Measurements from ENCODE around the gene SPDL1.
A peak's percentile ranks its signal among the peaks of the same experiment; 100 is the strongest.

Gene SPDL1

DNA sequence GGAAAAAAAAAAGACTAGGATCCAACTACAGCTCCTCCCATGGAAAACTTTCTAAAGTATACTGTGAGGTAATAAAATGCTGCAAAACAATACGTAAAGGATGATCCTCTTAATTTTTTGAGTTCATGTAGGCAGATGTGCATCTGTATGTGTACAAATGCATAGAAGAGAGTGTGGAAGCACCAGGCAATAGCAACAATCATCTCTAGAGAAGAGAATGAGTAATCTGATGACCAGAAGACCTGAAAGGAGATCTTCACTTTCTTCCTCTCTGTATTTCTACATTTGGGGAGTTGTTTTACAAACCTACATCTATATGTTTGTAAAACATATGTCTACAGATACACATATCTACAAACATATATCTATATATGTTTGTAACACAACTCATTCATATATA, 29.3 kb upstream of the SPDL1 start:
- no peak for DNase-seq (ENCODE audit: low spot score in 2 of 2)
- Mint-ChIP-seq H3K27me3 (peaks cover 22% of the 10 kb centered on the region), H3K4me1 (no peaks in the 10 kb centered on the region), H3K4me3 (no peak overlapping the region), H3K36me3 (no peaks in the 10 kb centered on the region), H3K9me3 (peaks cover 14% of the 10 kb centered on the region), H3K27ac (no peak overlapping the region)
- no peak for ATAC-seq (ENCODE audit: low read depth)

DNA sequence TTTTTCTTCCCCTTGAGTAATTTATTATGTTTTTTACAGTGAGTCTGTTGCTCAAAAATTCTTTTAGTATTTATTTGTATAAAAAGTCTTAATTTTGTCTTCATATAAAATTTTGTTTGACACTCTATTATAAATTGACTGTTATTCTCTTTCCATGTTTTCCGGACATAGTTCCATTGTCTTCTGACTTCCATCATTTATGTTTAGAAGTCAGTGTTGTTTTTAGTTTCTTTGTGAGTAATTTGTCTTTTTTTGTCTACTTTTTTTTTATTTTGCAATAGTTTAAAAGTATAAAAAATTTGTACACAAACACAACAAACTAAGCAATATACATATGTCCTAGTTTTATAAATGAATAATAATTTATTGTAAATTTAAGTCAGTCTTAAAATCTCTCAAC, 25.7 kb upstream of the SPDL1 start:
- DNase-seq (ENCODE audit: low spot score in 2 of 2) (no peak), ATAC-seq (ENCODE audit: low read depth) (no peak)
- Mint-ChIP-seq H3K36me3 (no peaks in the 10 kb centered on the region), H3K4me3 (no peak overlapping the region), H3K4me1 (no peaks in the 10 kb centered on the region), H3K27ac (no peak overlapping the region), H3K27me3 (peaks cover 17% of the 10 kb centered on the region), H3K9me3 (peaks cover 13% of the 10 kb centered on the region)

DNA sequence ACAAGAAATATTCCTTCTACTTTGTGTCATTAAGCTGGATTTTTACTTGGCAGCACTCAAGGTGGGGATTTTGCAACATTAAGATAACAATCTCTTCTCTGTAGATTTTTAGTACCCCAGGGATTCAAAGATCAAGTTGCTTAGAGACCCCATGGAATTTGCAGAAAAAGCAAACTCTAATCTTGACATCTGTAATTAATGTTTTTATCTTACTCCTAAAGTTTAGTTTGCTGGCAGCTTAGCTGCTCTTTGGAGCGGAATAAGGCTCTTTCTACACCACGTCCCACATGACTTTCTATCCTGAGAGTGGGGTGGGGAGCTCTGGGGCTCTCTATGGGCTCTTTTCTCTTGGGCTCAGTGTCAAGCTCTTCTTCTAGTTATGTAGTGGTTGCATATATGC, 21.7 kb upstream of the SPDL1 start:
- Mint-ChIP-seq H3K9me3 (peaks cover 11% of the 10 kb centered on the region), H3K27me3 (peaks cover 21% of the 10 kb centered on the region), H3K27ac (no peak overlapping the region), H3K4me3 (no peak overlapping the region), H3K4me1 (peaks cover 2% of the 10 kb centered on the region), H3K36me3 (no peaks in the 10 kb centered on the region)
- no peak for DNase-seq (ENCODE audit: low spot score in 2 of 2)
- ATAC-seq (ENCODE audit: low read depth) = no peak

DNA sequence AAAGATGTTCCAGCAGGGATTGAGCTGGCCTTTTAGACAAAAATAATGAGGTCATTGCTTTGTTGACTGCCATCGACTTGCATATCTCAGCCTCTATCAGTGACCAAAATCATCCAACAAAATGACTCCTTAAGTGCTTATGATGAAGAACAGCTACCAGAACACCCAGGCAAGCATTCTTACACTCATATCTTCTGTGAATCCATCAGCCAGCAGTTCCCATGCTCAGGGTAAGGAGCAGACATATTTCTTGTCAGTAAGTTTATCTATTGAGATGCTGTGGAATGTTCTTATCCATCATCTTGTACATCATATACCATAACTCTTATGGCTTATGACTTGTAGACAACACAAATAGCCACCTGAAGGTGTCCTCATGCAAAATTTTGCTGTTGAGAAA, 20.2 kb upstream of the SPDL1 start:
- Mint-ChIP-seq H3K9me3 (peaks cover 6% of the 10 kb centered on the region), H3K4me1 (peaks cover 2% of the 10 kb centered on the region), H3K27me3 (peaks cover 23% of the 10 kb centered on the region), H3K27ac (no peak overlapping the region), H3K36me3 (peaks cover 3% of the 10 kb centered on the region), H3K4me3 (no peak overlapping the region)
- no peak for DNase-seq (ENCODE audit: low spot score in 2 of 2)
- no peak for ATAC-seq (ENCODE audit: low read depth)

DNA sequence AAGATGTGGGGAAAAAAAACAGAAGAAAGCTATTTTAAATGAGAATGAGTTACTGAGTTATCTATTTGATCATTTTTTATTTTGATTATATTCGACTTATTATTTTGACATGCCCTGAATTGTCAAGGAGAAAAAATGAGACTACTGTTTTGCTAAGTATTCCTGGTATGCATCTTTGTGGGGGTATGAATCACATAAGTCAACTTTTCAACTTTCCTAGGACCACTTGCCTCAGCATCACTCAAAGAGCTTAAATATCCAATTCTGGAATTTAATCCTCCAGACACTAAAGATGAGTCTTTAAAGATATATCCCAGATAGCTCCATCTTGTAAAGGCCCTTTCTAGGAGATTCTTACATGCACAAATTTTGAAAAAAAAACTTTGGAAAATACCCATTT, 17.4 kb upstream of the SPDL1 start:
- H3K27me3 Mint-ChIP-seq = peaks cover 18% of the 10 kb centered on the region
- ATAC-seq (ENCODE audit: low read depth) = no peak
- H3K4me1 Mint-ChIP-seq = peaks cover 2% of the 10 kb centered on the region

DNA sequence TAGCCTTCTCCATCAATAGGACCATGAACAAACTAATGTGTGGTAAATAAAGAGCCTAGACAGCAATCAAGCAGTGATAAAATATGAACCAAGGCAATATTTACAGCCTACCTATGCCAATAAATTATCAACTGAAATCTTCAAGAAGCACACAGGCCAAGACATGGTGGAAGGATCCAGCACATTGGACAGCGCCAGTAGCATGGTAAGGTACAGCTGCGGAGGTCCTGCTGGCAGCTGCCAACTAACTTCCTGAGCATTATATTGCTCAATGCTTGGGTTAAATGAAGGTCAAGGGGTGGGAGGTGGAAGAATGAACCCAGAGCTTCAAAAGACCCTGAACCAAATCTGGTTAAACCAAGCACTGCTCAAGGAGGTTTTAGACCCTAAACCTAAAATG, 16.5 kb upstream of the SPDL1 start:
- peaks cover 2% of the 10 kb centered on the region for H3K9me3 Mint-ChIP-seq
- peaks cover 2% of the 10 kb centered on the region for H3K4me1 Mint-ChIP-seq
- ATAC-seq (ENCODE audit: low read depth) = no peak
- no peak for DNase-seq (ENCODE audit: low spot score in 2 of 2)
- H3K27me3 Mint-ChIP-seq = peaks cover 18% of the 10 kb centered on the region
- no peak overlapping the region for H3K27ac Mint-ChIP-seq
- no peak overlapping the region for H3K4me3 Mint-ChIP-seq
- peaks cover 3% of the 10 kb centered on the region for H3K36me3 Mint-ChIP-seq

More for the DNA sequence above, 17.4 kb upstream of the SPDL1 start:
- Mint-ChIP-seq H3K36me3 (peaks cover 3% of the 10 kb centered on the region), H3K27ac (no peak overlapping the region), H3K9me3 (peaks cover 2% of the 10 kb centered on the region), H3K4me3 (no peak overlapping the region)
- DNase-seq (ENCODE audit: low spot score in 2 of 2) = no peak

DNA sequence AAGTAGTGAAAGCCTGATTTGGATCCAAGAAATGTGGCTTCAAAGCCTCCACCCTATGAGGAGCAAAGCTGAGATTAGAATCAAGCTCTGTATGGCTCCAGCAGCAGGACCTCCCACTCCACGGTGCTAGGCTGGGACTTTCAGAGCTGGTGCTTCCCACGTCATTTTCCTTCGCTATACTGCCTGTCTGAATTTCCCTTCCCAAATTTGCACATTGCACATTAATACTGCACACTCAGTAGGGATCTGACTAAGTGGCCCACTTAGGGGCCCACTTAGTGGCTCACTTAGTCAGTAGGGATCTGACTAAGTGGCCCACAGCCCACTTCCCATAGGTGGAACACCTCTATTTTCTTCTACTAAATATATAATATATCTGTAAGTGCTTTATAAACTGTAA, 14.1 kb upstream of the SPDL1 start:
- DNase-seq (ENCODE audit: low spot score in 2 of 2) (no peak), ATAC-seq (ENCODE audit: low read depth) (no peak)
- peaks cover 2% of the 10 kb centered on the region for H3K4me1 Mint-ChIP-seq
- H3K4me3 Mint-ChIP-seq = no peak overlapping the region
- no peak overlapping the region for H3K27ac Mint-ChIP-seq
- H3K36me3 Mint-ChIP-seq = peaks cover 3% of the 10 kb centered on the region
- H3K9me3 Mint-ChIP-seq = peaks cover 2% of the 10 kb centered on the region
- peaks cover 14% of the 10 kb centered on the region for H3K27me3 Mint-ChIP-seq

DNA sequence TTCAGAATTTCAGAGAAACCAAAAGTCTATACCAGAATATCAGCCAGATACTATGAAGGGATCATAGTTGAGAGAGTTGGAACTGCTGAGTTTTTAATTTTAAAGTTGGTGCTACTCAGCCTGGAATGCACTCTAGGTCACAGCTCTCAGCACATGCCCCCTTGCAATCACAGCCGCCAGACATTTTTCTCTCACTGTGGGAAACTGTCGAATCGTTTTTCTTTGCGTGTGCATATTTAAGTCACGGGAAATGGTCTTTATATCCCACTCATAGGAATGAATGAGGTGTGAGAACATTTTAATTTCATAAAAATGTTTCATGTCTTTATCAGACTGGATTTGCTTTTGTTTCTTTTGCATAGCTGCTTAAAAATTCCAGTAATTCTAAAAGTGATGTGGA, 12.2 kb upstream of the SPDL1 start:
- H3K27ac Mint-ChIP-seq = no peak overlapping the region
- H3K36me3 Mint-ChIP-seq = peaks cover 3% of the 10 kb centered on the region
- ATAC-seq (ENCODE audit: low read depth) (no peak), DNase-seq (ENCODE audit: low spot score in 2 of 2) (no peak)
- no peak overlapping the region for H3K4me3 Mint-ChIP-seq
- no peaks in the 10 kb centered on the region for H3K4me1 Mint-ChIP-seq
- peaks cover 2% of the 10 kb centered on the region for H3K9me3 Mint-ChIP-seq
- peaks cover 15% of the 10 kb centered on the region for H3K27me3 Mint-ChIP-seq

DNA sequence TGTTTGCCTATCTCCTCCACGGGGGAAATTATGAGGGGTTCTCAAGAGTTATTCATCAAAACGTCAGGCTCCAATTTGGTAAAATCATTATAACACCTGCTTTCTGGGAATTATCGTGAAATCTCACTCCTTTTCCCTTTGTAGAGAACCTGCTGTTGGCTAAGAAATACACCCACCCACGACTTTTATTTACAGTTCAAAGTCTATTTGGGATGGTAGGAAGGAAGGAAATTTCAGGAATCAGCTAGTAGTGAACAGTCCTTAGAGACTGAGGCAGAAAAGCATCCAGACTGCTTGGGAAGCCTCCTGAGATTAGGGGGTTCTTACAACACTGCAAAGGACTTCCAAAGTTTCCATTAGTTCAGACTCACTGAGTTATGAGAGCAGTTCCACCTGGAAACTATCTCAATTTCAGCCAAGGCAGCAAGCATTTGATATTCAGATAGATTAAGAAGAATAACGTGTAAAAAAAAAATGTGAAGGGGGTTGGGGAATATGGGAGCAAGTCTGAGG, 9.4 kb upstream of the SPDL1 start:
- H3K27me3 Mint-ChIP-seq = peaks cover 14% of the 10 kb centered on the region

DNA sequence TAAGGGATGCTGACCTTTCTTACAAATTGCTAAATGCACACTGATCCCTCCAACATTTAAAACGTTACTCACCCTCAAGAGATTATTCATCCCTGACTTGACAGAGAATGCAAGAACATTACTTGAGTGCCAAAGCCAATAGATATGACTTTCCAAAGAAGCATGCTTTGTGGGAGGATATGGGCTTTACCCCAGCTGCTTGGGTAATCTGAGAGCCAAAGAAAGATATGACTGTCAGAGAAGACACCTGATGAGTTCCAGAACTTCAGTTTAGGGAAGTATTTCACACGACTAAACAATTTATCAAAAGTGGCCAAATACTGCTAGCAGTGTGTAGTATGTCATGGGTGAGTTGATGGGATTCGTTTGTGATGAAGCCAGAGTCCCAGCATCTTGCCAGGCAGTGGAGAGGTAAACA, 7.4 kb upstream of the SPDL1 start:
- Mint-ChIP-seq H3K4me3 (no peak overlapping the region), H3K36me3 (no peaks in the 10 kb centered on the region), H3K9me3 (no peaks in the 10 kb centered on the region), H3K4me1 (no peaks in the 10 kb centered on the region), H3K27ac (no peak overlapping the region), H3K27me3 (peaks cover 8% of the 10 kb centered on the region)
- DNase-seq (ENCODE audit: low spot score in 2 of 2) (no peak), ATAC-seq (ENCODE audit: low read depth) (no peak)

More for the DNA sequence above, 9.4 kb upstream of the SPDL1 start:
- ATAC-seq (ENCODE audit: low read depth) (no peak), DNase-seq (ENCODE audit: low spot score in 2 of 2) (no peak)
- H3K9me3 Mint-ChIP-seq = no peaks in the 10 kb centered on the region
- no peak overlapping the region for H3K4me3 Mint-ChIP-seq
- H3K27ac Mint-ChIP-seq = no peak overlapping the region
- no peaks in the 10 kb centered on the region for H3K4me1 Mint-ChIP-seq
- H3K36me3 Mint-ChIP-seq = no peaks in the 10 kb centered on the region

DNA sequence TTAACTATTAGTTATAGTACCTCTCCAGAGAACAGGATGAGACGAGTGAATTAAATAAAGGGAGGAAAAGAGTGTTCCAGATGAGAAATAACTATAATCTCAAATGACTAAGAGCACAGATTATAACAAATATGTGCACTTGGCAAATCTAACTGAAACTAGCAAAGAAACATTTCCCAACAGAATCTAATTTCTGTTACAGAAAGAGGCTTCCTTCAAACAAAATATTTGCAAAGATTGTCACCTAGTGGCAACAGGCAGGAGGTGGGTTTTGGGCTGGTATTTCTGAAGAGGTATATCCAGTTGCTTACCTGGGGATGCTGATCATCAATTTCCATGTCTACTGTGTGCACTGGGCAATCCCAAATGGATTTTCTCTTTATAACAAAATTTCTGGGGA, 5.6 kb upstream of the SPDL1 start:
- Mint-ChIP-seq H3K27me3 (peaks cover 8% of the 10 kb centered on the region), H3K4me3 (no peak overlapping the region), H3K4me1 (peaks cover 6% of the 10 kb centered on the region), H3K9me3 (no peaks in the 10 kb centered on the region), H3K36me3 (no peaks in the 10 kb centered on the region), H3K27ac (no peak overlapping the region)
- DNase-seq (ENCODE audit: low spot score in 2 of 2) = no peak
- ATAC-seq (ENCODE audit: low read depth) = no peak

DNA sequence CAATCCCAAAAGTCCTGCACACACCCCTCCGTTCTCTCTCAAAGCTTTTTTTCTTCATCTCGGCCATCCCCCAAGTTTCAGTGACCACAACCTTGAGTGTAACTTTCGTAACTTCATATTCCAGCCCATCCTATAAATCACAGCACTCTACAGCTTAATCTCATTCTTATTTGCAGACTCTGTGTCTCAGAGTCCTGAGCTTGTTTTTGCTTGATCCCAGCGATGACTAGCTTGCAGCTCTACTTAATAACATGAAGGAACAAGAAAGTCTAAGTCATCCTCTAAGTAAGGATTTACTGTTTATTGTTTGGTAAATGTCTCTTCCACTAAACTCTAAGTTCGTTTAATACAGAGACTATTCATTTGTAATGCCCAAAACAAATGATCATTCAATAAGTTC, 2.6 kb upstream of the SPDL1 start:
- H3K27ac Mint-ChIP-seq = no peak overlapping the region
- H3K27me3 Mint-ChIP-seq = peaks cover 5% of the 10 kb centered on the region
- peak overlapping the region; percentile 39 for H3K4me3 Mint-ChIP-seq
- DNase-seq (ENCODE audit: low spot score in 2 of 2) (no peak), ATAC-seq (ENCODE audit: low read depth) (no peak)
- H3K36me3 Mint-ChIP-seq = no peaks in the 10 kb centered on the region
- H3K9me3 Mint-ChIP-seq = no peaks in the 10 kb centered on the region
- H3K4me1 Mint-ChIP-seq = peaks cover 9% of the 10 kb centered on the region

DNA sequence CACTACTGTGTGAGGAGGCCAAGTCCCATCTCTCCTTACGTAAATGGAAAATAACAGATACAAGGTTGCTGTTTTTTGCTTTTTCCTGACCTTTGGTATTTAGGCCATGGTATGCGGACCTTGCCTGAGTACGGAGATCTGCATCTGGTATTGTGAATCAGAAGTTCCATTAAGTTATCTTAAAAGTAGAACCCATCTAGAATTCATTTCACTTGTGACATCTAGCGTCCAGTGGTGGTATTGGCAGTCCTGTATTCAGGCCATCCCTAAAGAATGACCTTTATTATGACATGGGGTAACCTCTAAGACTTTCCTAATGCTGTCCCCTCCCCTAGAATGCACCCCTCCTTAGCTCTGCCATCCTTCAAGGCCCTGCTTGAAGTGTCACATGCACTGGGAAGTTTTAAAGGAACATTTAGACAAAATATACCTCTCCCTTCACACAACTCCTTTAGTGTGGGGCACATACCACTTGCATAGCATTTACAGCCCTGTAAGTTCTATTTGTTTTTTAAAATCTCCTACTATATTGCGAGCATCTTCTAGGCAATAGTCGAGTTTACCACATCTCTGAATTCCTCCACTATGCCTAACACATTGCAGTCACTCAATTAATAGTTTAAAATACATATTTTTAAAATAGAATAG, 1.9 kb upstream of the SPDL1 start:
- peaks cover 10% of the 10 kb centered on the region for H3K4me1 Mint-ChIP-seq
- H3K27ac Mint-ChIP-seq = no peak overlapping the region
- H3K9me3 Mint-ChIP-seq = no peaks in the 10 kb centered on the region
- peaks cover 1% of the 10 kb centered on the region for H3K27me3 Mint-ChIP-seq
- no peak overlapping the region for H3K4me3 Mint-ChIP-seq
- no peaks in the 10 kb centered on the region for H3K36me3 Mint-ChIP-seq
- DNase-seq (ENCODE audit: low spot score in 2 of 2) (peak; percentile 40 to 44), ATAC-seq (ENCODE audit: low read depth) (peak; percentile 16)

DNA sequence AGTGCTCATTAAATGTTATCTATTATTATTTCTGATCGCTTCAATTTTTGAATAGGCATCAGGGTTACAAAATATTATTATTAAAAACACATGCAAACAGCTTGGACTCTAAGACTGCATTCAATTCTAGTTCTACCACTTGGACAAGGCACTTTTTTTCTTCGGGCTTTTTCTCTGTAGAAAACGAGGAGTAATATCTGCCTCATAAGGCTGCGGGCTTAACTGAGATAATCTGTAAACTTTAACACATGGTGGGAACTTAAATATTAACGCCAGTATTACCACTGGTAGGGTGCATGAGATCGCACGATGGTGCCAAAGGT, 511 bp upstream of the SPDL1 start:
- H3K4me3 Mint-ChIP-seq = peak overlapping the region; percentile 99
- peaks cover 10% of the 10 kb centered on the region for H3K4me1 Mint-ChIP-seq
- ATAC-seq (ENCODE audit: low read depth) (peak; percentile 46), DNase-seq (ENCODE audit: low spot score in 2 of 2) (no peak)
- no peaks in the 10 kb centered on the region for H3K27me3 Mint-ChIP-seq
- no peaks in the 10 kb centered on the region for H3K9me3 Mint-ChIP-seq
- peak overlapping the region; percentile 94 for H3K27ac Mint-ChIP-seq
- H3K36me3 Mint-ChIP-seq = no peaks in the 10 kb centered on the region

DNA sequence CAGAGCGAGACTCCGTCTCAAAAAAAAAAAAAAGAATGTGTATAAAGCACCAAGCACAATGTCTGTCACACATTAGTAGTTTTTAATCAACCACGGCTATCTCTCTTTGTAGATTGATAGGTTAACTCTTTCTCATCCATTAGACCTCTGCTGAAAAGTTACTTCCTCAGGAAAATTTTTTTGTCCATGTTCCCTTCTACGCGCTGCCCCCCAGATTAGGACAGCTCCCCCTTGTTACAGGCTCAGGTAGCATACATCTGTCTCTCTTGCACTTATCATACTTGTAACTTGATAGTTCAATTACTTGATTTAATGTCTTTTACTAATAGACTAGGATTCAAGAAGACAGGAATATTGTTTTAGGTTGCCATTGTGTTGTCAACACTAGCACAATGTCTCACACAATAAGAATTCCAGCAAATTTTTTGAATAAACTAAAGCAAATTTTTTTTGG, 1.5 kb downstream of the SPDL1 start:
- ATAC-seq (ENCODE audit: low read depth) = no peak
- DNase-seq (ENCODE audit: low spot score in 2 of 2) = no peak
- peak overlapping the region; percentile 76 for H3K4me3 Mint-ChIP-seq
- peaks cover 10% of the 10 kb centered on the region for H3K4me1 Mint-ChIP-seq
- no peak overlapping the region for H3K27ac Mint-ChIP-seq
- no peaks in the 10 kb centered on the region for H3K9me3 Mint-ChIP-seq
- no peaks in the 10 kb centered on the region for H3K27me3 Mint-ChIP-seq
- peaks cover 10% of the 10 kb centered on the region for H3K36me3 Mint-ChIP-seq
